Lung (tissue), 12 donors: ENCODE results near the gene GNG13. TPM values are rescaled to one million over a fixed set of nuclear protein-coding genes. Genes with fewer than 3 reads are reported as not detected.

Source experiments
- ATAC-seq: fragments of 200-7000 bp; cut with Tn5 transposase; one replicate; pipeline ENCODE4 v1.9.1; 2020; ENCODE audit warnings: moderate number of reproducible peaks; ENCODE audit not compliant: insufficient read depth, low FRiP score
- DNase-seq, 3 donors: peaks; one replicate each; pipeline ENCODE4 v3.0.0-alpha.2; 2013 to 2017
- H3K27ac ChIP-seq, 2 donors: one replicate each; pipeline ENCODE4 v1.5.1; 2013; ENCODE audit warnings: mild to moderate bottlenecking in 2 of 2, moderate library complexity in 2 of 2, control low read depth in 1 of 2, inconsistent platforms in 1 of 2, low read depth in 1 of 2, low read length in 1 of 2
- H3K27me3 ChIP-seq, 3 donors: one replicate each; pipeline ENCODE4 v1.5.1; 2013; ENCODE audit warnings: low read length in 2 of 3; ENCODE audit not compliant: control insufficient read depth in 3 of 3, insufficient read depth in 3 of 3
- H3K36me3 ChIP-seq, 4 donors: one replicate each; pipeline ENCODE4 v1.5.1; 2013; ENCODE audit warnings: low read length in 4 of 4, mild to moderate bottlenecking in 1 of 4, moderate library complexity in 1 of 4; ENCODE audit not compliant: control insufficient read depth in 4 of 4, insufficient read depth in 4 of 4
- H3K4me1 ChIP-seq, 5 donors: one replicate each; pipeline ENCODE4 v1.5.1; 2013; ENCODE audit warnings: low read length in 5 of 5, mild to moderate bottlenecking in 2 of 5, moderate library complexity in 1 of 5; ENCODE audit not compliant: control insufficient read depth in 5 of 5, insufficient read depth in 5 of 5
- H3K4me3 ChIP-seq: one replicate; pipeline ENCODE4 v1.5.1; 2013; ENCODE audit warnings: mild to moderate bottlenecking, control low read depth, moderate library complexity
- H3K9ac ChIP-seq, 2 donors: one replicate each; pipeline ENCODE4 v1.5.1; 2013; ENCODE audit warnings: low read length in 2 of 2, control low read depth in 1 of 2; ENCODE audit not compliant: insufficient read depth in 1 of 2
- H3K9me3 ChIP-seq, 4 donors: one replicate each; pipeline ENCODE4 v1.5.1; 2013; ENCODE audit warnings: low read length in 3 of 4, mild to moderate bottlenecking in 1 of 4, moderate library complexity in 1 of 4; ENCODE audit not compliant: control insufficient read depth in 4 of 4, insufficient read depth in 3 of 4
- CTCF ChIP-seq: IDR thresholded peaks from 2 replicates; pipeline ENCODE4 v1.5.1; 2012; ENCODE audit warnings: mild to moderate bottlenecking; ENCODE audit errors: control extremely low read depth, extremely low read depth
- WGBS, 2 donors: extraction: QIAGEN DNeasy Blood & Tissue Kit; methylation state at CpG; one replicate each; pipeline ENCODE4 v1.1.7; 2013; 5-methylcytosine and 5-hydroxymethylcytosine counted together
- polyA plus RNA-seq, 2 donors: library from polyadenylated mRNA; stranded (reverse); fragments of 200-250 nt; gene quantifications; one replicate each; pipeline ENCODE4 v1.2.1, GENCODE V29; 2013
- total RNA-seq, 2 donors: library from RNA; depleted of rRNA in 1 of 2; stranded (reverse); fragments of >200 nt in 1 of 2; gene quantifications; one replicate each; pipeline ENCODE4 v1.2.1, GENCODE V29; 2014 to 2021
- donor health status: control.
- donor health status: control.
- donor health status: Bipolar disorder and iron deficiency.
- donor health status: healthy.
- donor health status: DM: yes; HTN: yes; CAD: no.

Gene GNG13
- total and polyA plus RNA-seq, 4 donors: not detected

GRCh38 chr16:800834-801511, 439 bp upstream of the GNG13 start:
- no peak overlapping the region for H3K27ac ChIP-seq
- no peak overlapping the region for H3K4me3 ChIP-seq
- H3K9me3 ChIP-seq: peaks cover 0 to 4% (median 0%) of the 10 kb centered on the region in 4 donors
- H3K36me3 ChIP-seq: no peaks in the 10 kb centered on the region
- no peak for ATAC-seq
- WGBS, 2 donors: 14 to 18% methylated on average over 16 to 17 of the region's 17 CpGs
- no peaks in the 10 kb centered on the region for H3K4me1 ChIP-seq
- no peak for TF ChIP-seq CTCF
- no peak for DNase-seq
- H3K27me3 ChIP-seq: peaks cover 6 to 36% (median 7%) of the 10 kb centered on the region in 3 donors
- H3K9ac ChIP-seq: no peak overlapping the region

- H3K27me3 ChIP-seq: peaks cover 6 to 36% (median 7%) of the 10 kb centered on the region in 3 donors
- H3K9ac ChIP-seq: no peak overlapping the region
- H3K27ac ChIP-seq: no peak overlapping the region
- H3K4me3 ChIP-seq: no peak overlapping the region
- peaks cover 0 to 4% (median 0%) of the 10 kb centered on the region in 4 donors for H3K9me3 ChIP-seq
- DNase-seq (no peak), ATAC-seq (no peak)
- WGBS, 2 donors: 59 to 64% methylated on average over 22 of the region's 22 CpGs
- no peak for TF ChIP-seq CTCF
- H3K36me3 ChIP-seq: no peaks in the 10 kb centered on the region
- H3K4me1 ChIP-seq: no peaks in the 10 kb centered on the region
These were observed 1.2 kb downstream of the GNG13 start for GRCh38 chr16:799111-799947.

- ATAC-seq (no peak), DNase-seq (no peak)
- peaks cover 0 to 4% (median 0%) of the 10 kb centered on the region in 4 donors for H3K9me3 ChIP-seq
- no peak overlapping the region for H3K9ac ChIP-seq
- no peak for TF ChIP-seq CTCF
- no peak overlapping the region for H3K27ac ChIP-seq
- H3K27me3 ChIP-seq: peaks cover 6 to 36% (median 7%) of the 10 kb centered on the region in 3 donors
- H3K36me3 ChIP-seq: no peaks in the 10 kb centered on the region
- WGBS, 2 donors: 87 to 90% methylated on average over 15 to 19 of the region's 19 CpGs
- H3K4me1 ChIP-seq: no peaks in the 10 kb centered on the region
- no peak overlapping the region for H3K4me3 ChIP-seq
These were observed 1.9 kb downstream of the GNG13 start for GRCh38 chr16:798666-799065.
